UCSD-AML1 (cell line): Measurements from ENCODE around the gene POLH.

ENCODE experiments used
- DNase-seq: peaks from one replicate; lab custom pipeline; 2025; ENCODE audit not compliant: unreplicated experiment; lab: John Stamatoyannopoulos, UW

Gene POLH

GRCh38 chr6:43604174-43604573 lies 28.2 kb downstream of the POLH start:
- DNase-seq = no peak

- DNase-seq = no peak
Observed at GRCh38 chr6:43606019-43606418, 30.0 kb downstream of the POLH start.

GRCh38 chr6:43608310-43608763 lies 32.4 kb downstream of the POLH start:
- DNase-seq = peak; percentile 45

- DNase-seq = no peak
Observed at GRCh38 chr6:43608807-43609206, 32.8 kb downstream of the POLH start.

GRCh38 chr6:43609402-43609801 lies 33.4 kb downstream of the POLH start:
- DNase-seq = no peak

- DNase-seq = no peak
Observed at GRCh38 chr6:43610431-43610830, 34.4 kb downstream of the POLH start.

- no peak for DNase-seq
Observed at GRCh38 chr6:43613721-43614395, 37.9 kb downstream of the POLH start.

GRCh38 chr6:43614396-43614730 lies 38.4 kb downstream of the POLH start:
- no peak for DNase-seq

GRCh38 chr6:43616725-43617472 lies 40.9 kb downstream of the POLH start:
- DNase-seq = no peak

GRCh38 chr6:43621078-43621835 lies 45.3 kb downstream of the POLH start:
- DNase-seq = no peak

- no peak for DNase-seq
Observed at GRCh38 chr6:43621836-43622180, 45.8 kb downstream of the POLH start.

GRCh38 chr6:43622541-43622940 lies 46.6 kb downstream of the POLH start:
- DNase-seq = no peak

GRCh38 chr6:43623880-43624785 lies 48.1 kb downstream of the POLH start:
- DNase-seq = no peak

GRCh38 chr6:43624786-43625288 lies 48.9 kb downstream of the POLH start:
- DNase-seq = no peak

- no peak for DNase-seq
Observed at GRCh38 chr6:43625393-43625992, 49.5 kb downstream of the POLH start.

GRCh38 chr6:43627008-43627825 lies 51.2 kb downstream of the POLH start:
- DNase-seq = peak; percentile 54

- peak; percentile 66 for DNase-seq
Observed at GRCh38 chr6:43628393-43629103, 52.6 kb downstream of the POLH start.

- peak; percentile 99 for DNase-seq
Observed at GRCh38 chr6:43629104-43629504, 53.1 kb downstream of the POLH start, which contains the start of gene GTPBP2. GTPBP2 (minus strand) TSS chr6:43629264; CDS start chr6:43629162, 102 bp downstream.
